GM13977 (cell line): ENCODE results near the gene FGGY.

Experiments
- DNase-seq: peaks from one replicate; pipeline ENCODE4 v3.0.0; 2012; ENCODE audit warnings: low spot score
- in situ Hi-C: fragments of 300-500 bp; cut with MboI; formaldehyde crosslinking; loops from one replicate; pipeline ENCODE4 v1.12.0; 2022; ENCODE audit warnings: low sequenced_read_pairs, low pct_unique_long_range_greater_than_20kb, mixed read lengths, inconsistent platforms; ENCODE audit not compliant: unreplicated experiment
- TF ChIP-seq, protein P1 (sequence below): IDR thresholded peaks from 2 replicates; pipeline ENCODE4 v1.5.1; 2012; ENCODE audit warnings: mild to moderate bottlenecking, control low read depth; ENCODE audit not compliant: insufficient read depth; ENCODE audit errors: extremely low read depth, missing control alignments

The FGGY gene

DNA sequence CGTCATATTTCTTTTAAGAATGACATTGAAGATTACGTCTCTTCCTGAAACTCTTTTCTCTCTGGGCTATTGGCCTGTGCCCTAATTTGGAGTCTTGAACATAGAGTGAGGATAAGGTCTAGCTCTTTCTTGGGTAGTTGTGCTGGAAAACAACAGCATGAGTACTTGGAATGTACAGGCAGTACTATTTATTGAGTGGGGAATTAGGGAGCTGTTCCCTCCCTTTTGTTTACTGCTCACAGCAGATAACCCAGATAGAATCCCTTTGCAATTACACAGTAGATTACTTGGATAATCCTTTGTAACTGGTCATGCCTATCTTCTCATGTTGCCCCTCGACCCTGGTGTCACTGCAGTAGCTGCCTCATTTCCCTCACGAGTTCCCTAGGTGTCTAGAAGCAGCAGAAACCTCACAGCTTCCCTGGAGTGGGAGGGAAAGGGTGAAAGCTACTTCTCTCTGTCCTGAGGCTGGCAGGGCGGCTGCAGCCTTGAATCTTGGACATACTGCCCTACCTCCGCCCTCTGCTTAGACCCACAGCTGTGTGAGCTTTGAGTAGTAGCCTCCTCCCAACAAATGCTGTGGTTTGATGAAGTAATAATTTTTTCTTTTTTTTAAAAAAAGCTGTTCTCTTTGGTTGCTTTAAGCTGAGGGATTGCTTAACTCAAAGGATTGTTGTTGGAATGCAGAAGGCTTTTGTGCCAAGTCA, 70.6 kb downstream of the FGGY start:
- in situ Hi-C loops: no loop called here
- DNase-seq: no peak

DNA sequence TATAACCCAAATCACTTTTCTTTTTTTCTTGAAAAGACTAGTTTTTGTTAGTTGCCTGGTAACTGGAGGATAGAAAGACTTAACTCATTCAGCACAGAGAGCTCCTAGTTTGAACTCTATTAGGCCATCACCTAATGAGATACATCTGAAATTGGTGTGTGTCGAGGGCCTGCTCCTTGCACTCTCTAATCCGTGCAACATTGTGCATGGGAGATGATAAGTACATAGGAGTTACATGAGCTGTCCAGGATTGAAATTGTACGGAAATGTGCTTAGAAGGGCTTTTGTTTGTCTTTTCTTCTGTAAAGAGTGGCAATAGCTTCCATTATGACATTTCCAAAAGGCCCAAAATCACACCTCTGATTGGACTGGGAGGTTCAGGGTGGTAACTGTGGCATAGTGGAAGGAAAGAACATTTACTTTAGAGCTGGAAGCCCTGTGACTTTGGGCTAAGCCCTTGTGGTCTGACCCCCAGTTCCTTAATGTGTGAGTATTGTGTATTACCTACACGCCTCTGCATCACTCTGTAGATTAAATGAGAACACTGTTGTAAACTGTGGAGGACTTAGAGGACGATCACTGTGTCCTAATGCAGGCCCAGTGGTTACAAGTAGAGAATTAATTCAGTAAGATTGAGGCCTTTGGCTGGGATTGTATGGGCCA, 71.2 kb downstream of the FGGY start:
- in situ Hi-C loops: no loop called here
- TF ChIP-seq, protein P1, sequence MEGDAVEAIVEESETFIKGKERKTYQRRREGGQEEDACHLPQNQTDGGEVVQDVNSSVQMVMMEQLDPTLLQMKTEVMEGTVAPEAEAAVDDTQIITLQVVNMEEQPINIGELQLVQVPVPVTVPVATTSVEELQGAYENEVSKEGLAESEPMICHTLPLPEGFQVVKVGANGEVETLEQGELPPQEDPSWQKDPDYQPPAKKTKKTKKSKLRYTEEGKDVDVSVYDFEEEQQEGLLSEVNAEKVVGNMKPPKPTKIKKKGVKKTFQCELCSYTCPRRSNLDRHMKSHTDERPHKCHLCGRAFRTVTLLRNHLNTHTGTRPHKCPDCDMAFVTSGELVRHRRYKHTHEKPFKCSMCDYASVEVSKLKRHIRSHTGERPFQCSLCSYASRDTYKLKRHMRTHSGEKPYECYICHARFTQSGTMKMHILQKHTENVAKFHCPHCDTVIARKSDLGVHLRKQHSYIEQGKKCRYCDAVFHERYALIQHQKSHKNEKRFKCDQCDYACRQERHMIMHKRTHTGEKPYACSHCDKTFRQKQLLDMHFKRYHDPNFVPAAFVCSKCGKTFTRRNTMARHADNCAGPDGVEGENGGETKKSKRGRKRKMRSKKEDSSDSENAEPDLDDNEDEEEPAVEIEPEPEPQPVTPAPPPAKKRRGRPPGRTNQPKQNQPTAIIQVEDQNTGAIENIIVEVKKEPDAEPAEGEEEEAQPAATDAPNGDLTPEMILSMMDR: no peak
- DNase-seq: no peak

More for the DNA sequence above, 70.6 kb downstream of the FGGY start:
- TF ChIP-seq, protein P1: no peak

- TF ChIP-seq, protein P1: no peak
- no peak for DNase-seq
- in situ Hi-C loops: no loop called here
Measured at GRCh38 chr1:59375321-59376220, 78.7 kb downstream of the FGGY start.

GRCh38 chr1:59377350-59377904, 80.5 kb downstream of the FGGY start:
- in situ Hi-C loops: no loop called here
- no peak for DNase-seq
- TF ChIP-seq, protein P1: no peak

DNA sequence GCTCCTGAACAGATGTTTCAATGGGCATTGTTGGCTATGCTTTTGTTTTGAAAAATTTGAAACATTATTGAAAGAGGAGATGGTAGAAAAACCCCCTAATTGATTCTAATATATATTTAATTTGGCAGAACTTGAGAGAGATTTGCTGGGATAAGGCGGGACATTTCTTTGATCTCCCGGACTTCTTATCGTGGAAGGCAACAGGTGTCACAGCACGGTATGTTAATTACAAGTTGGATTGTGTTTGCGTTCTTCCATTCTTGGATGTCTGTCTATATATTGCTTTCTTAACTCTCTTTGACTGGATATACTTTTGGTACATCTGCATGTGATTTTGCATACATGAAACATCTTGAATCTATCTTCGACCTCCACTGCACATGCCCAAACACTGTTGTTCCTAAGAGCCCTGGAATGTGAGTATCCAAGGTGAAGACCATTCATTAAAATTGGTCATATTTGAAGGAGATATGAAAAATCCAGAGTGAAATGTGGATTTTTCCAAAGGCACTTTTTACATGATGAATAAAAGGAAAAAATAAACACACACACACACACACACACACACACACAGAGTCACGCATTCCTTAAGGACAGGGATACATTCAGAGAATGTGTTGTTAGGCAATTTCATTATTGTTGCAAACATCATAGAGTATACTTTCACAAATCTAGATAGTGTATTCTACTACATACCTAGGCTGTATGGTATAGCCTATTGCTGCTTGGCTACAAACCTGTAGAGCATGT, 81.9 kb downstream of the FGGY start:
- no peak for DNase-seq
- TF ChIP-seq, protein P1: no peak
- in situ Hi-C loops: no loop called here

DNA sequence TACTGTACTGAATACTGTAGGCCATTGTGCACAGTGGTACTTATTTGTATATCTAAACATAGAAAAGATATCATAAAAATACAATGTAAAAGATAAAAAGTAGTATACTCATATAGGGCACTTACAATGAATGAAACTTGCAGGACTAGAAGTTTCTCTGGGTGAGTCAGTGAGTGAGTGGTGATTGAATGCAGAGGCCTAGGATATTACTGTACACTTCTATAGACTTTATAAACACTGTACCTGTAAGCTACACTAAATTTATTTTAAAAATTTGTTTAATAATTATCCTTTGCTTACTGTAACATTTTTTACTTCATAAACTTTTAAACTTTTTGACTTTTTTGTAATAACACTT, 82.5 kb downstream of the FGGY start:
- no peak for DNase-seq
- TF ChIP-seq, protein P1: no peak
- in situ Hi-C loops: no loop called here
